ENCODE measurements around the gene WDR4.

GRCh38 chr21:42849759-42850412 lies 29.5 kb downstream of the WDR4 start:
- TF ChIP-seq JUND (IDR thresholded peaks at IDR 0.05; ENCODE audit: low read depth, low read length) (no peak), CTCF (IDR thresholded peaks at IDR 0.05 in 2 of 3, conservative IDR thresholded peaks at IDR 0.05 in 1 of 3; ENCODE audit: control insufficient read depth in 2 of 3, extremely low read depth in 1 of 3, insufficient read depth in 1 of 3, low read depth in 3 of 3, low read length in 3 of 3) (no peak), MYC (IDR thresholded peaks at IDR 0.05; ENCODE audit: insufficient read depth, insufficient read length, insufficient replicate concordance, low read length, severe bottlenecking) (no peak), SREBF2 (IDR thresholded peaks at IDR 0.05; ENCODE audit: low read length) (no peak), TCF7 (IDR thresholded peaks at IDR 0.05; ENCODE audit: borderline replicate concordance) (no peak), CUX1 (IDR thresholded peaks at IDR 0.05; ENCODE audit: insufficient replicate concordance, low read depth, low read length) (no peak), NFYA (IDR thresholded peaks at IDR 0.05; ENCODE audit: borderline replicate concordance, low read depth, low read length) (no peak), TAF1 (IDR thresholded peaks at IDR 0.05; ENCODE audit: borderline replicate concordance, low read depth, low read length) (no peak), GATAD2B (conservative IDR thresholded peaks at IDR 0.05; ENCODE audit: low read depth) (no peak), CHD2 (IDR thresholded peaks at IDR 0.05; ENCODE audit: borderline replicate concordance, low read depth, low read length) (no peak), SIN3A (IDR thresholded peaks at IDR 0.05; ENCODE audit: low read depth, low read length) (no peak), REST (IDR thresholded peaks at IDR 0.05; ENCODE audit: low read depth, low read length) (no peak), POLR2A (IDR thresholded peaks at IDR 0.05; ENCODE audit: low read depth, low read length) (no peak), SUPT20H (IDR thresholded peaks at IDR 0.05; ENCODE audit: borderline replicate concordance, control insufficient read depth, low read depth, low read length) (no peak)
